WTC11 (cell line): ENCODE results near the gene CARS1. TPM values are rescaled to one million over a fixed set of nuclear protein-coding genes. Genes with fewer than 3 reads are reported as not detected.

Source experiments
- ATAC-seq: fragments of 200-7000 bp; cut with Tn5 transposase; 2 replicates; pipeline ENCODE4 v1.10.0; 2021; ENCODE audit warnings: mild to moderate bottlenecking, moderate library complexity
- Bru-seq: library from RNA; stranded (reverse); fragments of 400-500 nt; gene quantifications from one replicate; lab custom pipeline; 2021; lab: Mats Ljungman, UMichigan
- CTCF ChIA-PET: fragments of 300-600 bp; sonication (Branson Sonifier 250); formaldehyde crosslinking; loops from one replicate; lab custom pipeline; 2021; ENCODE audit warnings: antibody characterized with exemption; lab: Charles Lee
- POLR2A ChIA-PET: fragments of 350-600 bp; sonication (Branson Sonifier 250); formaldehyde crosslinking; loops from one replicate; lab custom pipeline; 2021; ENCODE audit warnings: antibody characterized with exemption; lab: Charles Lee
- DNase-seq: peaks from one replicate; pipeline ENCODE4 v3.0.0; 2021; ENCODE audit warnings: low spot score
- H3K27ac Mint-ChIP-seq: 2 replicates; pipeline ENCODE4 v1.8.0; 2021; ENCODE audit warnings: mixed read lengths
- H3K27me3 Mint-ChIP-seq: 2 replicates; pipeline ENCODE4 v1.8.0; 2021; ENCODE audit warnings: low read depth, mild to moderate bottlenecking, moderate library complexity, mixed read lengths
- H3K36me3 Mint-ChIP-seq: 2 replicates; pipeline ENCODE4 v1.8.0; 2021; ENCODE audit warnings: mixed read lengths
- H3K4me1 Mint-ChIP-seq: 2 replicates; pipeline ENCODE4 v1.8.0; 2022; ENCODE audit warnings: mixed read lengths
- H3K4me3 Mint-ChIP-seq: 2 replicates; pipeline ENCODE4 v1.8.0; 2021; ENCODE audit warnings: mild to moderate bottlenecking, moderate library complexity, mixed read lengths
- H3K9me3 Mint-ChIP-seq: 2 replicates; pipeline ENCODE4 v1.8.0; 2021; ENCODE audit warnings: mixed read lengths
- ELF4 ChIP-seq: sonication (generic); formaldehyde crosslinking; IDR thresholded peaks from 2 replicates; pipeline ENCODE4 v1.8.1; 2022; ENCODE audit warnings: low read depth, mild to moderate bottlenecking, moderate library complexity, missing genetic modification reagents
- ETV6 ChIP-seq: sonication (generic); formaldehyde crosslinking; IDR thresholded peaks from 2 replicates; pipeline ENCODE4 v1.8.1; 2022; ENCODE audit warnings: mild to moderate bottlenecking, missing genetic modification reagents
- GABPB1 ChIP-seq: sonication (generic); formaldehyde crosslinking; IDR thresholded peaks from 2 replicates; pipeline ENCODE4 v1.8.1; 2023; ENCODE audit warnings: mild to moderate bottlenecking, missing genetic modification reagents
- GRHL2 ChIP-seq: fragments of 250-450 bp; sonication (Bioruptor Pico); IDR thresholded peaks from 2 replicates; pipeline ENCODE4 v1.8.0; 2022; ENCODE audit warnings: mild to moderate bottlenecking, moderate library complexity; ENCODE audit not compliant: insufficient replicate concordance, severe bottlenecking
- GTF2I ChIP-seq: fragments of 250-450 bp; sonication (Bioruptor Pico); conservative IDR thresholded peaks from 2 replicates; pipeline ENCODE4 v1.4.0; 2021; ENCODE audit warnings: mild to moderate bottlenecking
- JAZF1 ChIP-seq: fragments of 250-450 bp; sonication (Bioruptor Pico); IDR thresholded peaks from 2 replicates; pipeline ENCODE4 v1.9.0; 2021; ENCODE audit warnings: moderate library complexity, mild to moderate bottlenecking, inconsistent platforms
- JUN ChIP-seq: sonication (generic); formaldehyde crosslinking; IDR thresholded peaks from 2 replicates; pipeline ENCODE4 v1.8.0; 2023; ENCODE audit warnings: mild to moderate bottlenecking, missing genetic modification reagents
- NFYB ChIP-seq: sonication (generic); formaldehyde crosslinking; conservative IDR thresholded peaks from 2 replicates; pipeline ENCODE4 v1.8.0; 2022; ENCODE audit warnings: low read depth, missing genetic modification reagents
- NR3C1 ChIP-seq: sonication (generic); formaldehyde crosslinking; conservative IDR thresholded peaks from 2 replicates; pipeline ENCODE4 v1.8.1; 2023; ENCODE audit warnings: low read depth, mild to moderate bottlenecking, missing genetic modification reagents
- OVOL2 ChIP-seq: fragments of 250-450 bp; sonication (Bioruptor Pico); IDR thresholded peaks from 2 replicates; pipeline ENCODE4 v1.9.0; 2021; ENCODE audit warnings: mild to moderate bottlenecking, borderline replicate concordance
- TEAD1 ChIP-seq: sonication (generic); formaldehyde crosslinking; IDR thresholded peaks from 2 replicates; pipeline ENCODE4 v1.8.0; 2022; ENCODE audit warnings: mild to moderate bottlenecking, missing genetic modification reagents
- ZNF121 ChIP-seq: sonication (generic); formaldehyde crosslinking; IDR thresholded peaks from 2 replicates; pipeline ENCODE4 v1.8.0; 2023; ENCODE audit warnings: missing genetic modification reagents
- ZNF232 ChIP-seq: sonication (generic); formaldehyde crosslinking; IDR thresholded peaks from 2 replicates; pipeline ENCODE4 v1.8.0; 2022; ENCODE audit warnings: mild to moderate bottlenecking, missing genetic modification reagents
- ZNF263 ChIP-seq: sonication (generic); formaldehyde crosslinking; IDR thresholded peaks from 2 replicates; pipeline ENCODE4 v1.8.1; 2022; ENCODE audit warnings: low read depth, mild to moderate bottlenecking, moderate library complexity, missing genetic modification reagents
- long read RNA-seq, 3 experiments: library from RNA in 1 of 3; library from capped mRNA in 1 of 3; library from polyadenylated mRNA in 1 of 3; unstranded in 2 of 3; stranded (forward) in 1 of 3; transcript quantifications; one replicate each; pipeline ENCODE4 v2.0.0, GENCODE V29; 2021
- total RNA-seq: library from RNA; stranded (reverse); gene quantifications from 3 replicates; pipeline ENCODE4 v1.2.3, GENCODE V29; 2021
- TF ChIP-seq, protein P1 (sequence below): sonication (generic); formaldehyde crosslinking; IDR thresholded peaks from 2 replicates; pipeline ENCODE4 v1.8.0; 2022; ENCODE audit warnings: mild to moderate bottlenecking, missing genetic modification reagents
- TF ChIP-seq, protein P2 (sequence below): sonication (generic); formaldehyde crosslinking; conservative IDR thresholded peaks from 2 replicates; pipeline ENCODE4 v1.8.1; 2022; ENCODE audit warnings: mild to moderate bottlenecking, missing genetic modification reagents
- TF ChIP-seq, protein P3 (sequence below): sonication (generic); formaldehyde crosslinking; IDR thresholded peaks from 2 replicates; pipeline ENCODE4 v1.8.1; 2023; ENCODE audit warnings: mild to moderate bottlenecking, missing genetic modification reagents
- TF ChIP-seq, protein P4 (sequence below): sonication (generic); formaldehyde crosslinking; conservative IDR thresholded peaks from 2 replicates; pipeline ENCODE4 v1.8.1; 2023; ENCODE audit warnings: mild to moderate bottlenecking, low read depth, missing genetic modification reagents, moderate library complexity
- TF ChIP-seq, protein P5 (sequence below): sonication (generic); formaldehyde crosslinking; IDR thresholded peaks from 2 replicates; pipeline ENCODE4 v1.8.0; 2022; ENCODE audit warnings: mild to moderate bottlenecking, missing genetic modification reagents
- TF ChIP-seq, protein P6 (sequence below): fragments of 250-450 bp; sonication (Bioruptor Pico); conservative IDR thresholded peaks from 2 replicates; pipeline ENCODE4 v1.9.0; 2021; ENCODE audit warnings: mild to moderate bottlenecking
- TF ChIP-seq, protein P7 (sequence below): sonication (generic); formaldehyde crosslinking; IDR thresholded peaks from 2 replicates; pipeline ENCODE4 v1.8.1; 2023; ENCODE audit warnings: mild to moderate bottlenecking, moderate library complexity, missing genetic modification reagents

Gene CARS1
- total RNA-seq (57.9 to 92.0 TPM (median 62.0 TPM) in 3 replicates), Bru-seq, nascent RNA (percentile 71 among the genes with signal in this experiment)
- long read RNA-seq, experiment 1, transcript CARS-201 (22 exons, 2,491 nt) = minor isoform, 83 of 416 reads
- long read RNA-seq, experiment 1, transcript CARS-202 (23 exons, 2,758 nt) = minor isoform, 44 of 416 reads
- long read RNA-seq, experiment 1, transcript CARS-203 (22 exons, 2,685 nt) = major isoform, 174 of 416 reads
- long read RNA-seq, experiment 1, partial matches to known transcripts = 36 of 416 reads
- long read RNA-seq, experiment 1, other reads (novel, unspliced or antisense) = 77 of 416 reads
- long read RNA-seq, experiment 2, transcript CARS-203 (22 exons, 2,685 nt) = major isoform, 18 of 82 reads
- long read RNA-seq, experiment 2, transcript CARS-201 (22 exons, 2,491 nt) = minor isoform, 9 of 82 reads
- long read RNA-seq, experiment 2, partial matches to known transcripts = 33 of 82 reads
- long read RNA-seq, experiment 2, other reads (novel, unspliced or antisense) = 18 of 82 reads
- long read RNA-seq, experiment 3, transcript CARS-202 (23 exons, 2,758 nt) = minor isoform, 5 of 210 reads
- long read RNA-seq, experiment 3, transcript CARS-203 (22 exons, 2,685 nt) = major isoform, 91 of 210 reads
- long read RNA-seq, experiment 3, transcript CARS-201 (22 exons, 2,491 nt) = minor isoform, 40 of 210 reads
- long read RNA-seq, experiment 3, partial matches to known transcripts = 42 of 210 reads
- long read RNA-seq, experiment 3, other reads (novel, unspliced or antisense) = 32 of 210 reads

DNA sequence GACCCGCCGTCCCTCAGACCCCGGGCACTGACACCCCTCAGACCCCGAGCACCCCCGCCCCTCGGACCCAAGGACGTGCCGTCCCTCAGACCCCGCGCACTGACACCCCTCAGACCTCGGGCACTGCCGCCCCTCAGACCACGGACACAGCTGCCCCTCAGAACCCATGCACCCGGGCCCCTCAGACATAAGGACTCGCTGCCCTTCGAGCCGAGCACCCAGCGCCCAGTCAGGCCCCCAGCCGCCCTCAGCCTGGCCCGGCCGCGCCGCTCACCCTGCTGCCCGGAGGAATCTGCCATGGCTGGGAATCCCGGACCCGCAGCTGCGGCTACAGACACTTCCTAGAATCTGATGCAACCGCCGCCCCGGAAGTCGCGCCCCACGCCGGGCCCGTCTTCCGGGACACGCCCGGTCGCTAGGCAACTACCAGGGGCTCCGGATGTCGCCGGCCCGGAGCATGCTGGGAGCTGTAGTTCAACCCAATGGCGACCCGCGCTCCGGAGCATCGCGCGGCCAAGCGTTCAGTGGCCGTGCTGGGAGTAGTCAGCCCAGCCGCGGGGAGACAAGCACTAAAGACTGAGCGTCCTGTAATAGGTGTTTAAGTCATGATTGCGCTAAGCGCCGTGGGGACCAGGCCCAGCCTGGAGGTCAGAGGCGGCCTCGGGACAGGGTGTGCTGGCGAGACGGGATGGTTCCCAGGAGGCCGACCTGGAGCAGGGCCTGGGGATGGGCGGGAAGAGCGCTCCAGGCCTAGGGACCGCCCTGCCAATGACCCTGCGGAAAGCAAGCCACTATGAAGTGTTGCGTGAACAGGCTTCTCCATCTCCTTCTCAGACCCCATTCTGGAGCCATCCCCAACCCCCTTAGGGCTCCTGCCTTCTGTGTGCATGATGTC is at the start of gene CARS1:
Gene CARS1, minus strand, starts transcription at position 355 of the 895 bp plus-strand sequence. Its CDS starts 56 bp downstream, at position 299.
- peaks cover 10% of the 10 kb centered on the region; the same call in 1 of the 2 replicates for H3K36me3 Mint-ChIP-seq
- peaks cover 29% of the 10 kb centered on the region for H3K4me1 Mint-ChIP-seq
- DNase-seq = peak; percentile 96
- POLR2A ChIA-PET = interaction anchor here (0.7 to 1.4 kb wide), 4 partner anchors 7 to 65 kb away, joined by 3 to 5 read pairs (median 4); partner anchors contain the start of gene NAP1L4
- H3K27ac Mint-ChIP-seq = peak within 1 kb of the TSS; percentile 91
- H3K27me3 Mint-ChIP-seq = no peaks in the 10 kb centered on the region
- no peaks in the 10 kb centered on the region for H3K9me3 Mint-ChIP-seq
- CTCF ChIA-PET = interaction anchor here (0.7 to 5.8 kb wide), 6 partner anchors 20 to 351 kb away, joined by 3 to 32 read pairs (median 4); no protein-coding TSS in a partner anchor
- peak; percentile 88 for ATAC-seq
- H3K4me3 Mint-ChIP-seq = peak within 1 kb of the TSS; percentile 88
- TF ChIP-seq TEAD1 (CRISPR knock-in tag) = no peak; the same call in 1 of the 2 replicates
- TF ChIP-seq, protein P1, sequence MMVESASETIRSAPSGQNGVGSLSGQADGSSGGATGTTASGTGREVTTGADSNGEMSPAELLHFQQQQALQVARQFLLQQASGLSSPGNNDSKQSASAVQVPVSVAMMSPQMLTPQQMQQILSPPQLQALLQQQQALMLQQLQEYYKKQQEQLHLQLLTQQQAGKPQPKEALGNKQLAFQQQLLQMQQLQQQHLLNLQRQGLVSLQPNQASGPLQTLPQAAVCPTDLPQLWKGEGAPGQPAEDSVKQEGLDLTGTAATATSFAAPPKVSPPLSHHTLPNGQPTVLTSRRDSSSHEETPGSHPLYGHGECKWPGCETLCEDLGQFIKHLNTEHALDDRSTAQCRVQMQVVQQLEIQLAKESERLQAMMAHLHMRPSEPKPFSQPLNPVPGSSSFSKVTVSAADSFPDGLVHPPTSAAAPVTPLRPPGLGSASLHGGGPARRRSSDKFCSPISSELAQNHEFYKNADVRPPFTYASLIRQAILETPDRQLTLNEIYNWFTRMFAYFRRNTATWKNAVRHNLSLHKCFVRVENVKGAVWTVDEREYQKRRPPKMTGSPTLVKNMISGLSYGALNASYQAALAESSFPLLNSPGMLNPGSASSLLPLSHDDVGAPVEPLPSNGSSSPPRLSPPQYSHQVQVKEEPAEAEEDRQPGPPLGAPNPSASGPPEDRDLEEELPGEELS (CRISPR knock-in tag) = peak; percentile 56; the same call in 1 of the 2 replicates
- no peak for TF ChIP-seq ZNF263 (CRISPR knock-in tag)
- TF ChIP-seq, protein P2, sequence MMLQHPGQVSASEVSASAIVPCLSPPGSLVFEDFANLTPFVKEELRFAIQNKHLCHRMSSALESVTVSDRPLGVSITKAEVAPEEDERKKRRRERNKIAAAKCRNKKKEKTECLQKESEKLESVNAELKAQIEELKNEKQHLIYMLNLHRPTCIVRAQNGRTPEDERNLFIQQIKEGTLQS (CRISPR knock-in tag) = no peak
- TF ChIP-seq JAZF1 = no peak
- no peak for TF ChIP-seq GRHL2 (CRISPR knock-in tag)
- TF ChIP-seq, protein P3, sequence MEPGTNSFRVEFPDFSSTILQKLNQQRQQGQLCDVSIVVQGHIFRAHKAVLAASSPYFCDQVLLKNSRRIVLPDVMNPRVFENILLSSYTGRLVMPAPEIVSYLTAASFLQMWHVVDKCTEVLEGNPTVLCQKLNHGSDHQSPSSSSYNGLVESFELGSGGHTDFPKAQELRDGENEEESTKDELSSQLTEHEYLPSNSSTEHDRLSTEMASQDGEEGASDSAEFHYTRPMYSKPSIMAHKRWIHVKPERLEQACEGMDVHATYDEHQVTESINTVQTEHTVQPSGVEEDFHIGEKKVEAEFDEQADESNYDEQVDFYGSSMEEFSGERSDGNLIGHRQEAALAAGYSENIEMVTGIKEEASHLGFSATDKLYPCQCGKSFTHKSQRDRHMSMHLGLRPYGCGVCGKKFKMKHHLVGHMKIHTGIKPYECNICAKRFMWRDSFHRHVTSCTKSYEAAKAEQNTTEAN (CRISPR knock-in tag) = 0 out of 2 replicates have a peak, but pooled peaks have one; percentile 1
- TF ChIP-seq, protein P4, sequence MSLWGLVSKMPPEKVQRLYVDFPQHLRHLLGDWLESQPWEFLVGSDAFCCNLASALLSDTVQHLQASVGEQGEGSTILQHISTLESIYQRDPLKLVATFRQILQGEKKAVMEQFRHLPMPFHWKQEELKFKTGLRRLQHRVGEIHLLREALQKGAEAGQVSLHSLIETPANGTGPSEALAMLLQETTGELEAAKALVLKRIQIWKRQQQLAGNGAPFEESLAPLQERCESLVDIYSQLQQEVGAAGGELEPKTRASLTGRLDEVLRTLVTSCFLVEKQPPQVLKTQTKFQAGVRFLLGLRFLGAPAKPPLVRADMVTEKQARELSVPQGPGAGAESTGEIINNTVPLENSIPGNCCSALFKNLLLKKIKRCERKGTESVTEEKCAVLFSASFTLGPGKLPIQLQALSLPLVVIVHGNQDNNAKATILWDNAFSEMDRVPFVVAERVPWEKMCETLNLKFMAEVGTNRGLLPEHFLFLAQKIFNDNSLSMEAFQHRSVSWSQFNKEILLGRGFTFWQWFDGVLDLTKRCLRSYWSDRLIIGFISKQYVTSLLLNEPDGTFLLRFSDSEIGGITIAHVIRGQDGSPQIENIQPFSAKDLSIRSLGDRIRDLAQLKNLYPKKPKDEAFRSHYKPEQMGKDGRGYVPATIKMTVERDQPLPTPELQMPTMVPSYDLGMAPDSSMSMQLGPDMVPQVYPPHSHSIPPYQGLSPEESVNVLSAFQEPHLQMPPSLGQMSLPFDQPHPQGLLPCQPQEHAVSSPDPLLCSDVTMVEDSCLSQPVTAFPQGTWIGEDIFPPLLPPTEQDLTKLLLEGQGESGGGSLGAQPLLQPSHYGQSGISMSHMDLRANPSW (CRISPR knock-in tag) = no peak
- no peak for TF ChIP-seq NFYB (CRISPR knock-in tag)
- TF ChIP-seq ZNF232 (CRISPR knock-in tag) = no peak
- TF ChIP-seq, protein P5, sequence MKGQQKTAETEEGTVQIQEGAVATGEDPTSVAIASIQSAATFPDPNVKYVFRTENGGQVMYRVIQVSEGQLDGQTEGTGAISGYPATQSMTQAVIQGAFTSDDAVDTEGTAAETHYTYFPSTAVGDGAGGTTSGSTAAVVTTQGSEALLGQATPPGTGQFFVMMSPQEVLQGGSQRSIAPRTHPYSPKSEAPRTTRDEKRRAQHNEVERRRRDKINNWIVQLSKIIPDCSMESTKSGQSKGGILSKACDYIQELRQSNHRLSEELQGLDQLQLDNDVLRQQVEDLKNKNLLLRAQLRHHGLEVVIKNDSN (CRISPR knock-in tag) = peak; percentile 22
- no peak for TF ChIP-seq ZNF121
- no peak for TF ChIP-seq ELF4 (CRISPR knock-in tag)
- no peak for TF ChIP-seq NR3C1 (CRISPR knock-in tag)
- TF ChIP-seq, protein P6, sequence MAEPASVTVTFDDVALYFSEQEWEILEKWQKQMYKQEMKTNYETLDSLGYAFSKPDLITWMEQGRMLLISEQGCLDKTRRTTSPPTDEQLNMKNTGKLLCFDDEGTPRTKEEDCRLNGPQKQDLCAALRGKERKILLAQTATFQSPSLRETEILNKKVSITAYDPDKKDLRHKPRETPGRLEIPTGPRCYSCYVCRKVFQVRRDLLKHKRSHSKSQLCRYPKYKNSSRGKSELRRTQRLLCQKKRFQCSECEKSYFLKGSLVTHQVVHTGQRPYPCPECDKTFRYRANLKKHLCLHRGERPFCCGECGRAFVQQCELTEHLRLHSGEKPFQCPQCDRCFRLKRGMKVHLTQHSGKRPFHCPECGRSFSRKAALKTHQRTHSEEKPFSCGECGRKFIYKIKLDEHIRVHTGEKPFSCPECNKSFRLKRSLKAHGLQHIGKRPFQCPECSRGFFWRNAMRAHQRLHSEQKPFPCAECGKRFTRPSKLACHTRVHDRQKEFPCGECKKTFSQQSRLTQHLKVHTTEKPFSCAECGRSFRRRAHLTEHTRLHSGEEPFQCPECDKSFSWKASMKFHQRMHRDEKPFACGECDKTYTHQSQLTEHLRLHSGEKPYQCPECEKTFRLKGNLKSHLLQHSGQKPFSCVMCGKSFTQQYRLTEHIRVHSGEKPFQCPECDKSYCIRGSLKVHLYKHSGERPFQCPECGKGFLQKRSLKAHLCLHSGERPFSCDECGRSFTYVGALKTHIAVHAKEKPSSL = no peak
- TF ChIP-seq ETV6 (CRISPR knock-in tag) = peak; percentile 82; the same call in 1 of the 2 replicates
- TF ChIP-seq, protein P7, sequence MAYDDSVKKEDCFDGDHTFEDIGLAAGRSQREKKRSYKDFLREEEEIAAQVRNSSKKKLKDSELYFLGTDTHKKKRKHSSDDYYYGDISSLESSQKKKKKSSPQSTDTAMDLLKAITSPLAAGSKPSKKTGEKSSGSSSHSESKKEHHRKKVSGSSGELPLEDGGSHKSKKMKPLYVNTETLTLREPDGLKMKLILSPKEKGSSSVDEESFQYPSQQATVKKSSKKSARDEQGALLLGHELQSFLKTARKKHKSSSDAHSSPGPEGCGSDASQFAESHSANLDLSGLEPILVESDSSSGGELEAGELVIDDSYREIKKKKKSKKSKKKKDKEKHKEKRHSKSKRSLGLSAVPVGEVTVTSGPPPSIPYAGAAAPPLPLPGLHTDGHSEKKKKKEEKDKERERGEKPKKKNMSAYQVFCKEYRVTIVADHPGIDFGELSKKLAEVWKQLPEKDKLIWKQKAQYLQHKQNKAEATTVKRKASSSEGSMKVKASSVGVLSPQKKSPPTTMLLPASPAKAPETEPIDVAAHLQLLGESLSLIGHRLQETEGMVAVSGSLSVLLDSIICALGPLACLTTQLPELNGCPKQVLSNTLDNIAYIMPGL (CRISPR knock-in tag) = peak; percentile 71; the same call in 1 of the 2 replicates
- TF ChIP-seq GABPB1 (CRISPR knock-in tag) = peak; percentile 100
- no peak for TF ChIP-seq OVOL2 (CRISPR knock-in tag)
- no peak for TF ChIP-seq JUN (CRISPR knock-in tag)
- TF ChIP-seq GTF2I (CRISPR knock-in tag) = no peak
